ENCODE results near the gene PTGER2.

Gene PTGER2

GRCh38 chr14:52318826-52319645, 4.9 kb downstream of the PTGER2 start:
- DNase-seq (ENCODE audit: low spot score in 2 of 2): no peak
- Mint-ChIP-seq H3K27ac (peak overlapping the region; percentile 36), H3K9me3 (peaks cover 8% of the 10 kb centered on the region), H3K4me1 (peaks cover 79% of the 10 kb centered on the region), H3K36me3 (peaks cover 49% of the 10 kb centered on the region), H3K4me3 (peak overlapping the region; percentile 100)
- peak; percentile 31 for ATAC-seq

GRCh38 chr14:52319919-52320318, 5.8 kb downstream of the PTGER2 start:
- Mint-ChIP-seq H3K27ac (peak overlapping the region; percentile 36), H3K36me3 (peaks cover 40% of the 10 kb centered on the region), H3K4me3 (peak overlapping the region; percentile 100), H3K9me3 (peaks cover 8% of the 10 kb centered on the region), H3K4me1 (peaks cover 82% of the 10 kb centered on the region)
- ATAC-seq (no peak), DNase-seq (ENCODE audit: low spot score in 2 of 2) (no peak)

GRCh38 chr14:52325126-52325525, 11.0 kb downstream of the PTGER2 start:
- peaks cover 87% of the 10 kb centered on the region for H3K4me1 Mint-ChIP-seq
- H3K9me3 Mint-ChIP-seq: peaks cover 8% of the 10 kb centered on the region
- peak in 1 of 2 donors; percentile 73 for DNase-seq (ENCODE audit: low spot score in 2 of 2)
- H3K4me3 Mint-ChIP-seq: peak overlapping the region; percentile 55
- ATAC-seq: peak; percentile 92
- H3K27ac Mint-ChIP-seq: peak overlapping the region; percentile 0
- peaks cover 62% of the 10 kb centered on the region for H3K36me3 Mint-ChIP-seq

GRCh38 chr14:52325630-52326029, 11.5 kb downstream of the PTGER2 start:
- peaks cover 87% of the 10 kb centered on the region for H3K4me1 Mint-ChIP-seq
- H3K4me3 Mint-ChIP-seq: peak overlapping the region; percentile 55
- DNase-seq (ENCODE audit: low spot score in 2 of 2) (no peak), ATAC-seq (no peak)
- peaks cover 67% of the 10 kb centered on the region for H3K36me3 Mint-ChIP-seq
- no peak overlapping the region for H3K27ac Mint-ChIP-seq
- H3K9me3 Mint-ChIP-seq: peaks cover 8% of the 10 kb centered on the region

- Mint-ChIP-seq H3K27ac (peak overlapping the region; percentile 86), H3K4me3 (peak overlapping the region; percentile 51), H3K4me1 (peaks cover 85% of the 10 kb centered on the region), H3K36me3 (peaks cover 51% of the 10 kb centered on the region), H3K9me3 (peaks cover 2% of the 10 kb centered on the region)
- ATAC-seq (peak; percentile 72), DNase-seq (ENCODE audit: low spot score in 2 of 2) (no peak)
Measured at GRCh38 chr14:52327374-52328226, 13.5 kb downstream of the PTGER2 start.

- H3K9me3 Mint-ChIP-seq: no peaks in the 10 kb centered on the region
- ATAC-seq (peak; percentile 2), DNase-seq (ENCODE audit: low spot score in 2 of 2) (no peak)
- peaks cover 46% of the 10 kb centered on the region for H3K36me3 Mint-ChIP-seq
- H3K4me3 Mint-ChIP-seq: peak overlapping the region; percentile 51
- H3K4me1 Mint-ChIP-seq: peaks cover 83% of the 10 kb centered on the region
- H3K27ac Mint-ChIP-seq: peak overlapping the region; percentile 86
Measured at GRCh38 chr14:52328276-52328675, 14.2 kb downstream of the PTGER2 start.

GRCh38 chr14:52329678-52330369, 15.7 kb downstream of the PTGER2 start:
- ATAC-seq (peak; percentile 68), DNase-seq (ENCODE audit: low spot score in 2 of 2) (no peak)
- Mint-ChIP-seq H3K4me3 (peak overlapping the region; percentile 32), H3K4me1 (peaks cover 77% of the 10 kb centered on the region), H3K9me3 (no peaks in the 10 kb centered on the region), H3K27ac (peak overlapping the region; percentile 35), H3K36me3 (peaks cover 41% of the 10 kb centered on the region)

GRCh38 chr14:52332269-52332668, 18.2 kb downstream of the PTGER2 start:
- Mint-ChIP-seq H3K27ac (no peak overlapping the region), H3K4me3 (no peak overlapping the region), H3K9me3 (no peaks in the 10 kb centered on the region), H3K36me3 (peaks cover 29% of the 10 kb centered on the region), H3K4me1 (peaks cover 73% of the 10 kb centered on the region)
- ATAC-seq (no peak), DNase-seq (ENCODE audit: low spot score in 2 of 2) (no peak)

- Mint-ChIP-seq H3K9me3 (no peaks in the 10 kb centered on the region), H3K4me1 (peaks cover 64% of the 10 kb centered on the region), H3K4me3 (no peak overlapping the region), H3K36me3 (peaks cover 20% of the 10 kb centered on the region), H3K27ac (no peak overlapping the region)
- ATAC-seq (no peak), DNase-seq (ENCODE audit: low spot score in 2 of 2) (no peak)
Measured at GRCh38 chr14:52333108-52333507, 19.0 kb downstream of the PTGER2 start.

GRCh38 chr14:52333823-52334657, 19.9 kb downstream of the PTGER2 start:
- DNase-seq (ENCODE audit: low spot score in 2 of 2) (no peak), ATAC-seq (no peak)
- Mint-ChIP-seq H3K4me3 (no peak overlapping the region), H3K4me1 (peaks cover 62% of the 10 kb centered on the region), H3K9me3 (no peaks in the 10 kb centered on the region), H3K36me3 (peaks cover 14% of the 10 kb centered on the region), H3K27ac (no peak overlapping the region)

- Mint-ChIP-seq H3K27ac (no peak overlapping the region), H3K4me1 (peaks cover 46% of the 10 kb centered on the region), H3K4me3 (no peak overlapping the region), H3K9me3 (no peaks in the 10 kb centered on the region), H3K36me3 (no peaks in the 10 kb centered on the region)
- DNase-seq (ENCODE audit: low spot score in 2 of 2) (no peak), ATAC-seq (no peak)
Measured at GRCh38 chr14:52336241-52336640, 22.1 kb downstream of the PTGER2 start.

GRCh38 chr14:52338051-52338681, 24.1 kb downstream of the PTGER2 start:
- DNase-seq (ENCODE audit: low spot score in 2 of 2) (no peak), ATAC-seq (peak; percentile 85)
- Mint-ChIP-seq H3K27ac (no peak overlapping the region), H3K9me3 (no peaks in the 10 kb centered on the region), H3K36me3 (no peaks in the 10 kb centered on the region), H3K4me1 (peaks cover 35% of the 10 kb centered on the region), H3K4me3 (no peak overlapping the region)

GRCh38 chr14:52339262-52339661, 25.1 kb downstream of the PTGER2 start:
- no peak overlapping the region for H3K27ac Mint-ChIP-seq

More at GRCh38 chr14:52339262-52339661, 25.1 kb downstream of the PTGER2 start:
- ATAC-seq (no peak), DNase-seq (ENCODE audit: low spot score in 2 of 2) (no peak)
- Mint-ChIP-seq H3K4me3 (no peak overlapping the region), H3K4me1 (peaks cover 24% of the 10 kb centered on the region), H3K36me3 (no peaks in the 10 kb centered on the region), H3K9me3 (no peaks in the 10 kb centered on the region)
